NCI-H187 (cell line): ENCODE measurements around the gene PLXNA2.

ENCODE experiments used
- DNase-seq, 2 experiments: peaks; one replicate each; lab custom pipeline; 2025; lab: John Stamatoyannopoulos, UW

The PLXNA2 gene

DNA sequence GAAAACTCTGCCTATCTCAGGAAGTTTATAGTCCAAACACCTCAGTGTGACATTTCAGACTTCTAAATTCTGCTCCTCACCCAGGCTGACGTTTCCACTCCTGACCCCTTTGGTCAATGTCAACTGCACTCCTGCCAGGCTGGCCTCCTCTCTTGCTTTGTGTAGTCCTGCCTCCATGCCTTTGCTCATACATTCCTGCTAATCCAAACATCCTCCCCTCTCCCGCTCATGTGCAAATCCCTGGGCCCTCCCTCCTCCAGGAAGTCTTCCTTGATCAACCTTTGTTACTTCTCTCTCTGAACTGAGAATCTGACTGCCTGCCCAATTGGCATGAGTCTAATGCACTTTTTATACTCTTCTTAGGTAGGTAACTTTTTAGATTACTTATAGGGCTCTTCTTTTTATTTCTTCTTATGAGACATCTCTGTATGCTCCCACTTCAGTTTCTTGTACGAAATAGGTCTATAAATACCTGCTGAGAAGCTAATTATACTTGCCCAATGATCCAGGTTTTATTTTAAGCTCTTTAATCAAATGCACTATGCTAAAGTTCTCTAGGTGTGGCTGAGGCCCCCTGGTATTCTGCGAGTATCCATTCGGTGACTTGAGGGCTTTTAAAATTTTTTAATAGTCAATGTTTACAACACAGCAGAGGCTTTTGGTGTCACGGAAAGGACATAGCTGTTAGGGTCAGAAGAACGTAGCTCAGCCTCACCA, 128.1 kb downstream of the PLXNA2 start:
- DNase-seq = no peak

GRCh38 chr1:208113011-208113410, 131.2 kb downstream of the PLXNA2 start:
- DNase-seq = no peak

- DNase-seq = no peak
Observed at GRCh38 chr1:208112401-208112800, 131.8 kb downstream of the PLXNA2 start.

- DNase-seq = no peak
Observed at GRCh38 chr1:208111646-208112190, 132.5 kb downstream of the PLXNA2 start.

DNA sequence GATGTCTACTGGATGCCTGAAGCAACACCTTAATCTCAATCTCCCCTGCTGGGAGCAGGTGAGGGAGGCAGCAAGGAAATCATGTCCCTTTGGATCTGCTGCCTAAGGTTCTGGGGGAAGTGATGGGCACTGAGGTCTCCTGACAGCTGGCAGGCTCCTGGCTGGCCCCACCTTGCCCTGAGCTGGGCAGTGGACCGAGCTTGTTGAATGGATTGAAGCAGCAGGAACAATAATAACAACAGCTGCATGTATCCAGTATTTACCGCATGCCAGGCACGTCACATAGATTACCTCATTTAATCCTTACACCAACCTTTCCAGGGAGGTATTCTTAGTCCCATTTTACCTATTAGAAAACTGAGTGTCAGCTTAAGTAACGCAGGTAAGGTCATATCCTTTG, 133.9 kb downstream of the PLXNA2 start:
- no peak for DNase-seq

- DNase-seq = no peak
Observed at GRCh38 chr1:208108646-208109330, 135.4 kb downstream of the PLXNA2 start.

DNA sequence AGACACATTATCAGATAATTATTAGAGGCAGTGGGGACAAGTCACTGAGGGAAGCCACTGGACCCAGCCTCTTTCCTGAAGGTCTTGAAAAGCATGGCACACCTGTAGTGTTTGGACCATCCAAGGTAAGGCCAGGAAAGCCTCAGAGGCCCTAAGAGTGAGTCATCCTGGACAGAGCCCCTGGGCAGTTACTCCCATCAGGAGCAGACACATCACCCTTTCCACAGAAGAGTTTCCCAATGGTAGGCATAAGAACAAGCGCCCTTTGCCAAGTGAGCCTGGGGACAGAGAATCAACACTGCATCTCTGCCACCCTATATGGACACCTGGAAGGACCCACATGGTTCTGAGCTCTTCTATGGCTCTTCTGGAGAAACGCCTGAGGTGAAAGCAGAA, 136.0 kb downstream of the PLXNA2 start:
- no peak for DNase-seq

DNA sequence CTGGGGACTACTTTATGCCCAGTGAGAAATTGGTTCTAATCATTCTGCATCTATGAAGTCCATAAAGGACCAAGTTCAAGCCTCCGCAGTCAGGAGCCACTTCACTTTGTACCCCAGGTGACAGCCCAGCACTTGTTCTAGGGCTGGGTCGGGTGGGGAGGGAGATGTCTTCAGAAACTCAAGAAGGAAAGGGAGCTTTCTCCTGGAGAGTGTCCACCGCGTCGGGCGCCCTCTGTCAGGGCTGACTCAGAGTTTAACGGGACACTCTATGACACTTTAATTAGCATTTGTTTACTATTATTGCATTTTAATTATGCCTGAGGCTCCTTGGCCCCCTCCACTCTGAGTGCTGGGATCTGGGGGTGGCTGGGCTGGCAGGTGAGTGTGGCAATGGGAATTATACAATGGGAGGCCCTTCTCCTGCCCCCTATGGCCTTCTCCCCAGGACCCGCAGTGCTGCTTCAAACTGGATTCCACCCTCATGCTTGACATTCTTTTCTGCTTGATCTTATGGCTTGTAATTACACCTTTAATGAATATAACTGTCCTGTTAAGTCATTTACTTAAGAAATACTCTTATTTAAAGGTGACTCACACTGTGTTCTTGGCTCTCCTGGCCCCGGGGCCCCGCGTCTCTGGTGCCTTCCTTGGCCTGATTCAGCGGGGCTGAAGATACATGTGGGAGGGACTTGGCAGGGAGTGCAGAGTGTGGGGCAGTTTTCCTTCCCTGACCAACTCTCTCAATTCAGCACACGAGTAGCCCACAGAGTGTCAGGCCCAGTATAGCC, 136.6 kb downstream of the PLXNA2 start:
- no peak for DNase-seq

DNA sequence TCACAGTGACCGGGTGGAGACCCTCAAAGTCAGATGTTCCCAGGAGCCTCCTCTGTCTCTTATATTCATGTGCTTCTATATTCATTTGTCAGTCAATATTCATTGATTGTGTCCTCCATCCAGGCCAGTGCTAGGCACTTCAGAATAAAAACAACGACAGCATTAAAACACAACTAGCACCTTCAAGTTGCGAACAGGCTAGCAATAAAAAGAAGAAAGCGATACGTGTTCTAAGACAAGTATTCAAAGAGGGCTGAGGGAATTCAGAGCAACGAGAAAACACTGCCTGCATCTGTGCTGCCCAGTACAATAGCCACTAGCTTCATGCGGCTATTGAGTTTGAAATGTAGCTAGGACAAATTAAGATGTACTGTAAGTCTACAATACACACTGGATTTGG, 138.0 kb downstream of the PLXNA2 start:
- no peak for DNase-seq

DNA sequence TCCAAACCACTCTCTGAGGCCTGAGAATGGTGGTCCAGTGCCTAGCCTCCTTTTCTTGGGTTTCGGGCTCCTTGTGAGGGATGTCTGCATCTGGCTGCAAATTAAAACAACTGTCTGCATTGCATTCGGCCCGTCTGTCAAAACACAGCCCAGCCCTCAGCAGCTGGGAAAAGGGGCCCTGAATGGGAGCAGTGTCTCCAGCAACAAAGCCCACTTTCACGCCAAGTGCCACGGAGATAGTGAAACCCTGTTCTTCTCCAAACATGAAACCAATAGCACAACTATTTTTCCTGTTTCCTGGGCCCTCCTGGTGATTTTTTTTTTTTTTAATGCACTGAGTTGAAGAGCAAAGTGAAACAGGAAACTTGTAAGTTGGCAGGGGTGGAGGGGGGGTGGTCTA, 138.4 kb downstream of the PLXNA2 start:
- DNase-seq = no peak

GRCh38 chr1:208103597-208104513, 140.3 kb downstream of the PLXNA2 start:
- no peak for DNase-seq

- peak; percentile 34 to 63 for DNase-seq
Observed at GRCh38 chr1:208101661-208102431, 142.3 kb downstream of the PLXNA2 start.

DNA sequence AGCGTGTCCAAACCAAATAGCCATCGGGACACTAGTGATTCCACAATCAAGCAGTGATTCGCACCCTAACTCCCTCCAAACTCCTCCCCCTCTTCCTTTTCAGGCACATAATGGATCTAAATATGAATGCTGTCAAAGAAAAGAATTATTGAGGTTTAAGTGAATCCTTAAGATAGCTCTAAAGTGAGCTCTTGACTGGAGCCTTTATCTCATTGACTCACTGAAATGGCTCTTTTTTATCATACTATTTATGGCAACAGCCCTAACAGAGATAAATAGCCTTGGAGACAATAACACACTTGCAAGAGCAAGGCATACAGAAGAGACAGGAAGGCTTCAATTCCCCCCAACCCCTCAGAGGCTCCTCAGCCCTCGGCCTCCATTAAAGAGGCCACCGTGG, 143.3 kb downstream of the PLXNA2 start:
- peak; percentile 81 to 84 for DNase-seq

DNA sequence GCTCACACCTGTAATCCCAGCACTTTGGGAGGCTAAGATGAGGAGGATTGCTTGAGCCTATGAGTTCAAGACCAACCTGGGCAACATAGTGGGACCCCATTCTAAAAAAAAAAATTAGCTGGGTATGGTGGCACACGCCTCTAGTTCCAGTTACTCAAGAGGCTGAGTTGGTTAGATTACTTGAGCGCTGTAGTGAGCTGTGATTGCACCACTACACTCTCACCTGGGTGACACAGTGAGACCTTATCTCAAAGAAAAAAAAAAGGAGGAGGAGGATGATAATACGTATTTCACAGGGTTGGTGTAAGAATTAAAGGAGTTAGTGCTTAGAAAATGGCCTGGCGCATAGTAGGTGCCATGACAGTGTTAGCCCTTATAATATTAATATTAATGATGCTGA, 144.1 kb downstream of the PLXNA2 start:
- DNase-seq = no peak

GRCh38 chr1:208098773-208099172, 145.4 kb downstream of the PLXNA2 start:
- no peak for DNase-seq

- DNase-seq = no peak
Observed at GRCh38 chr1:208093754-208094719, 150.1 kb downstream of the PLXNA2 start.

DNA sequence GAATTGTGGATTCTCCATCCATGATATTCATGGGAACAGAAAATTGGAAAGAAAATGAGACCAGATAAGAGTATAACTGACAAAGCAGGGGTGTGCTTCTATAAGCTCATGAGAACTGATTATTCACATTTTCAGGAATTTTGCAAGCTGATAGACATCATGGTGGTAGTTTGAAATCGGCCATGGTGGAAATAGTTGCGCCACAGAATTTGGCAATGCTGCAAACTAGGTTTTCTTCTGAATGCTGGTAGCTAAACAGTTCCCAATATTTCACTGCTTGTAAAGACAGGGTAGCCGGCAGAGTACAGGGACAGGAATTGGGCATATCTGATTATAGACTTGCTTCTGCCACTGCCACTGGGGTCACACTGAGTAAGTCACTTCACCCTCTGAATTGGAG, 151.1 kb downstream of the PLXNA2 start:
- DNase-seq = no peak

DNA sequence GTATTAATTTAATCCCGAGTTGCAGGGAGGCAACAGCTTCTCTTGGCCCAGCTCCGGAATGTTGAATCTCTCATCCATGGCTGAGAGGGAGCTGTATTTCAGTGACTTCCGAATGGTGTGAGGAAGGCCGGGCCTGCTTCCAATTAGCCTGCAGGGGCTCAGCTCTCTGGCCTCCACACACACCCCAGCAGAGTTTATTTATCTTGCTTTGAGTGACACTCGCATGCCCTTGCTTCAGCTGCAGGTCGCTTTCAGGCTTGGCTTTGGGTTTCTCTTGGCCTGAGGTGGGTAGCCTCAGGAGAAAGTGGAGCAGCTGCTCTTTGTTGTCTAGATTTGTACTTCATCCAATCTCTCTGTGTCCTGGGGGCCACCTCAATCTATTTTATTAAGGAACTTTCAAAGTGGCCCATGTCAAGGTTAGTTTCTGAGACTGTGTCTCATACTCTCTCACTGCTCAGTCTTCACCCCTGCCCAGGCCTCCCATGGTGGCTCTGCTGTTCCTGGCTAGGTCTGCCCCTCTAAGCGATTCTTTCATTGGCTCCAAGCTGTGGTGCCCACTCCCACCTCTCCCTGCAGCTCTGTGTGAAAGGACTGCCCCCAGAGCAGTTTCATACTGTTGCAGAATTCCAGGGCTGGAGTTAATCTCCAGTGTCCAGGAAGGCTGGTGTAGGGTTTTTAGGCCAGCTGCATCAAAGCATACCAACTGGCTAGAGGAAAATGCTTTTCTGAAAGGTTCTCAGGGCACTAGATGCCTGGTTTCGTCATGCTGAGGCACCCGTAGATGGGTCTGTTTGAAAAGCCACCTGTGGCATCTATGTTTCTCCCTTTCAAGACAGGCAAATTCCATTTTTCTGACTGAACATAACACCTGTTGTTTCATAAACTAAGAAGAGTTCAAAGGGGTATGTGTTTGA, 153.5 kb downstream of the PLXNA2 start:
- DNase-seq = no peak
